OCI-LY7 (cell line): Measurements from ENCODE around the gene LAMA3. TPM values are rescaled to one million over a fixed set of nuclear protein-coding genes. Genes with fewer than 3 reads are reported as not detected.

Experiments used
- BruUV-seq: library from RNA; stranded (reverse); fragments of 400-500 nt; replicated peaks from 2 replicates; lab custom pipeline; 2021; lab: Mats Ljungman, UMichigan
- CTCF ChIA-PET: fragments of 300-600 bp; sonication (Branson Sonifier 250); formaldehyde crosslinking; loops from one replicate; lab custom pipeline; 2022; ENCODE audit warnings: antibody characterized with exemption; ENCODE audit not compliant: unreplicated experiment; lab: Charles Lee
- POLR2A ChIA-PET: fragments of 300-600 bp; sonication (Branson Sonifier 250); formaldehyde crosslinking; loops from one replicate; lab custom pipeline; 2022; ENCODE audit warnings: antibody characterized with exemption; lab: Charles Lee
- DNase-seq: peaks from one replicate; pipeline ENCODE4 v3.0.0-alpha.2; 2015; ENCODE audit warnings: low spot score
- H2AFZ ChIP-seq: fragments of 200-600 bp; sonication (generic), shearing (Covaris generic); 2 replicates; pipeline ENCODE4 v1.6.1; 2014; ENCODE audit warnings: mild to moderate bottlenecking, antibody characterized with exemption, low read length, moderate library complexity
- H3K27ac ChIP-seq: fragments of 200-600 bp; sonication (generic); 2 replicates; pipeline ENCODE4 v1.5.1; 2014; ENCODE audit warnings: mixed run types, low read depth, mild to moderate bottlenecking, moderate library complexity, low read length, inconsistent platforms; ENCODE audit not compliant: poor library complexity, severe bottlenecking
- H3K36me3 ChIP-seq: fragments of 200-600 bp; sonication (generic); 2 replicates; pipeline ENCODE4 v1.6.1; 2014; ENCODE audit warnings: mild to moderate bottlenecking, antibody characterized with exemption, low read length, moderate library complexity, mixed read lengths; ENCODE audit not compliant: insufficient read depth
- H3K4me1 ChIP-seq: fragments of 200-600 bp; sonication (generic); 2 replicates; pipeline ENCODE4 v1.5.1; 2014; ENCODE audit warnings: mild to moderate bottlenecking, low read length; ENCODE audit not compliant: insufficient read depth, poor library complexity, severe bottlenecking
- H3K4me2 ChIP-seq: fragments of 200-600 bp; sonication (generic); 2 replicates; pipeline ENCODE4 v1.6.1; 2014; ENCODE audit warnings: mild to moderate bottlenecking, low read length
- H3K4me3 ChIP-seq: fragments of 200-600 bp; sonication (generic); 2 replicates; pipeline ENCODE4 v1.5.1; 2014; ENCODE audit warnings: mild to moderate bottlenecking, low read depth, low read length; ENCODE audit not compliant: poor library complexity, severe bottlenecking
- H3K79me2 ChIP-seq: fragments of 200-600 bp; sonication (generic); 2 replicates; pipeline ENCODE4 v1.6.1; 2016; ENCODE audit warnings: low read depth, mild to moderate bottlenecking, low read length, moderate library complexity, mixed read lengths; ENCODE audit not compliant: insufficient read depth
- H3K9me2 ChIP-seq: fragments of 200-600 bp; sonication (generic); 2 replicates; pipeline ENCODE4 v1.6.1; 2016; ENCODE audit warnings: mild to moderate bottlenecking, low read length, mixed read lengths; ENCODE audit not compliant: insufficient read depth
- H3K9me3 ChIP-seq: fragments of 200-600 bp; sonication (generic); 2 replicates; pipeline ENCODE4 v1.6.1; 2014; ENCODE audit warnings: mild to moderate bottlenecking, mixed run types, low read length, mixed read lengths
- H4K20me1 ChIP-seq: fragments of 200-600 bp; sonication (generic); 2 replicates; pipeline ENCODE4 v1.6.1; 2014; ENCODE audit warnings: mild to moderate bottlenecking, antibody characterized with exemption, low read length, moderate library complexity, mixed read lengths; ENCODE audit not compliant: insufficient read depth
- CTCF ChIP-seq: fragments of 200-600 bp; sonication (generic); conservative IDR thresholded peaks from 2 replicates; pipeline ENCODE4 v1.5.1; 2014; ENCODE audit warnings: mild to moderate bottlenecking, antibody characterized with exemption, low read length, moderate library complexity, mixed read lengths
- EZH2phosphoT487 ChIP-seq: fragments of 200-600 bp; sonication (generic); IDR thresholded peaks from 2 replicates; pipeline ENCODE4 v1.6.1; 2018; ENCODE audit warnings: low read depth, borderline replicate concordance, mild to moderate bottlenecking, mixed run types, antibody characterized with exemption, low read length, moderate library complexity, mixed read lengths
- intact Hi-C: fragments of 100-400 bp; cut with micrococcal nuclease; formaldehyde crosslinking; loops from one replicate; pipeline ENCODE4 v1.10.0; 2022; ENCODE audit not compliant: unreplicated experiment
- total RNA-seq, 2 experiments: library from RNA; depleted of rRNA in 1 of 2; stranded (reverse); fragments of >200 nt in 1 of 2; shearing (Covaris generic) in 1 of 2; gene quantifications; 2 replicates each; pipeline ENCODE4 v1.2.3, GENCODE V29; 2014 to 2022

Gene LAMA3
- total RNA-seq, 2 experiments from 2014 or later: 0.16 to 1.6 TPM

DNA sequence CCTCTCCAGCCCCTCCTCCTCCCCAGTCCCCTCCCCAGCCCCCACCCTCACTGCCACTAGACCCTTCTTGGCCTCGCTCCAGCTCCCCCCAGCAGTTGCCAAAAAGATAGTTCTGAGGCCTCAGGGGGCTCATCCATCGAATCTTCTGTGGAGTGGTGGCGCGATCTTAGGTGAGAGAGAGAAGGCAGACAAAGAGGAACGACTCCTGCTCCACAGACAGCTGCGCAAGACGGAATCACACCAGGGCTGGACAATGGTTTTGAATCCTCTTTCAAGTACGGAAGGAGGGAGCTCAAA is 68.1 kb downstream of the LAMA3 start:
- Histone ChIP-seq H3K79me2 (no peaks in the 10 kb centered on the region), H3K27ac (no peak overlapping the region), H3K36me3 (no peaks in the 10 kb centered on the region), H3K4me2 (no peak overlapping the region), H3K9me2 (no peaks in the 10 kb centered on the region), H2AFZ (no peak overlapping the region), H3K4me3 (no peak overlapping the region), H3K4me1 (no peaks in the 10 kb centered on the region), H3K9me3 (no peaks in the 10 kb centered on the region), H4K20me1 (no peaks in the 10 kb centered on the region)
- no peak for TF ChIP-seq EZH2phosphoT487
- no peak for TF ChIP-seq CTCF
- BruUV-seq: no TSS peak
- intact Hi-C loops: no loop called here
- ChIA-PET CTCF (no interaction called here), POLR2A (no interaction called here)
- DNase-seq: no peak

GRCh38 chr18:23758281-23758680 is 69.0 kb downstream of the LAMA3 start:
- ChIA-PET POLR2A (interaction anchor here (0.6 kb wide), 1 partner anchor 271 kb away, joined by 4 read pairs; no protein-coding TSS in a partner anchor), CTCF (no interaction called here)
- DNase-seq: no peak
- Histone ChIP-seq H3K36me3 (no peaks in the 10 kb centered on the region), H3K27ac (no peak overlapping the region), H3K4me1 (no peaks in the 10 kb centered on the region), H3K79me2 (no peaks in the 10 kb centered on the region), H3K9me2 (no peaks in the 10 kb centered on the region), H4K20me1 (no peaks in the 10 kb centered on the region), H3K9me3 (no peaks in the 10 kb centered on the region), H3K4me2 (no peak overlapping the region), H2AFZ (no peak overlapping the region), H3K4me3 (no peak overlapping the region)
- intact Hi-C loops: no loop called here
- BruUV-seq: no TSS peak
- TF ChIP-seq CTCF (no peak), EZH2phosphoT487 (no peak)

GRCh38 chr18:23761941-23762340 is 72.7 kb downstream of the LAMA3 start:
- Histone ChIP-seq H3K79me2 (no peaks in the 10 kb centered on the region), H4K20me1 (no peaks in the 10 kb centered on the region), H3K36me3 (no peaks in the 10 kb centered on the region), H3K9me3 (no peaks in the 10 kb centered on the region), H2AFZ (no peak overlapping the region), H3K4me2 (no peak overlapping the region), H3K4me1 (no peaks in the 10 kb centered on the region), H3K27ac (no peak overlapping the region), H3K4me3 (no peak overlapping the region), H3K9me2 (no peaks in the 10 kb centered on the region)
- ChIA-PET POLR2A (interaction anchor here (0.7 to 1.0 kb wide), 3 partner anchors 161 to 453 kb away, joined by 3 to 4 read pairs (median 3); no protein-coding TSS in a partner anchor), CTCF (no interaction called here)
- intact Hi-C loops: no loop called here
- TF ChIP-seq EZH2phosphoT487 (no peak), CTCF (no peak)
- DNase-seq: no peak
- no TSS peak for BruUV-seq
